ENCODE measurements around the gene FAR1. TPM values are rescaled to one million over a fixed set of nuclear protein-coding genes. Genes with fewer than 3 reads are reported as not detected.

The FAR1 gene
- total RNA-seq, 1 donor from 2014 or later = 35.1 TPM

DNA sequence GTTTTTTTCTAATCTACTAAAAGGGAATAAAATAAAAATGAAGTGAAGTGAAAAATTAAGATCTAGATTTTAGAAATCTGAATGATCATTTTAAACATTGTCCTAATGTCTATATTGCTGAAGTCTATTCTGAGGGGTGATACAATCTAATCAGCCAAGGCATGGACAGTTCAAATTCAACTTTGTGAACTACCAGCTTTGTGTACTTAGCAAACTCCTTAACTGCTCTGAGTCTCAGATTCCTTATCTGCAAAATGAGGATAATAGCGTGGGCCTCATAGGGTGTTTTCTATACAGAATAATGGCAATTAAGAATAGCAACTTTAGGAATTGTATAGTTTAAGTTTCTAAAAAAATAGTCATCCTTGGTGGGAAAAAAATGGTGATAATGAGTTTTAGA lies 31.4 kb downstream of the FAR1 start:
- intact Hi-C loops (cut with micrococcal nuclease) = no loop called here
- H3K36me3 ChIP-seq = peaks cover 40% of the 10 kb centered on the region
- H3K9me3 ChIP-seq (replicated peaks) = no peaks in the 10 kb centered on the region

GRCh38 chr11:13701506-13701905 lies 33.0 kb downstream of the FAR1 start:
- Histone ChIP-seq H3K27me3 (ENCODE audit: low read depth) (no peaks in the 10 kb centered on the region), H3K4me3 (no peak overlapping the region), H3K27ac (replicated peaks) (no peak overlapping the region), H3K36me3 (peaks cover 25% of the 10 kb centered on the region), H3K9me3 (replicated peaks) (no peaks in the 10 kb centered on the region), H3K4me1 (no peaks in the 10 kb centered on the region)
- intact Hi-C loops (cut with micrococcal nuclease) = no loop called here
- no peak for DNase-seq
- no peak for TF ChIP-seq CTCF (IDR thresholded peaks at IDR 0.05; ENCODE audit: borderline replicate concordance)

More for the DNA sequence above, 31.4 kb downstream of the FAR1 start:
- no peaks in the 10 kb centered on the region for H3K27me3 ChIP-seq (ENCODE audit: low read depth)
- H3K4me3 ChIP-seq = no peak overlapping the region
- no peaks in the 10 kb centered on the region for H3K4me1 ChIP-seq
- TF ChIP-seq CTCF (IDR thresholded peaks at IDR 0.05; ENCODE audit: borderline replicate concordance) = no peak
- H3K27ac ChIP-seq (replicated peaks) = no peak overlapping the region
- DNase-seq = no peak

DNA sequence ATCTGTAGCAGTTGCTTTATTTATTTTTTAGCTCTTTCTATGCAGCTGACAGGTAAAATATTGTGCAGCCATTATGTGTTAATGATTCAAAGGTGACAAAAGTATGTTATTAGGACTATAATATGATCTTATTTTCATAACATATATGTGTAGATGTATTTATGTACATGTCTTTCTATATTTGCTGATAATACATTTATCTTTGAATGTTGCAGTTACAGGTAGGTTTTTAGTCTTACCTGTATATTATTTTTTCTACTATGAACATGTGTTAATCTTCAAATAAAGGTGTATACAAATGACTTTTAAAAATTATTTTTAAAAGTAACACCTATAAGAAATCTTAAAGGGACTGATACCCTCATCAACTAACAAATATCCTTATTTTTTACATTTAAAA lies 33.6 kb downstream of the FAR1 start:
- Histone ChIP-seq H3K9me3 (replicated peaks) (no peaks in the 10 kb centered on the region), H3K4me3 (no peak overlapping the region), H3K36me3 (peaks cover 19% of the 10 kb centered on the region), H3K27me3 (ENCODE audit: low read depth) (no peaks in the 10 kb centered on the region), H3K4me1 (no peaks in the 10 kb centered on the region), H3K27ac (replicated peaks) (no peak overlapping the region)
- DNase-seq = no peak
- intact Hi-C loops (cut with micrococcal nuclease) = no loop called here
- TF ChIP-seq CTCF (IDR thresholded peaks at IDR 0.05; ENCODE audit: borderline replicate concordance) = no peak

GRCh38 chr11:13705710-13706109 lies 37.2 kb downstream of the FAR1 start:
- Histone ChIP-seq H3K36me3 (peaks cover 44% of the 10 kb centered on the region), H3K27me3 (ENCODE audit: low read depth) (no peaks in the 10 kb centered on the region)
- no peak for TF ChIP-seq CTCF (IDR thresholded peaks at IDR 0.05; ENCODE audit: borderline replicate concordance)

GRCh38 chr11:13713982-13714381 lies 45.5 kb downstream of the FAR1 start:
- no peak overlapping the region for H3K27ac ChIP-seq (replicated peaks)
- peaks cover 81% of the 10 kb centered on the region for H3K36me3 ChIP-seq
- no peaks in the 10 kb centered on the region for H3K9me3 ChIP-seq (replicated peaks)
- intact Hi-C loops (cut with micrococcal nuclease) = no loop called here
- no peak for DNase-seq
- peaks cover 8% of the 10 kb centered on the region for H3K4me1 ChIP-seq
- no peak for TF ChIP-seq CTCF (IDR thresholded peaks at IDR 0.05; ENCODE audit: borderline replicate concordance)
- H3K4me3 ChIP-seq = no peak overlapping the region
- H3K27me3 ChIP-seq (ENCODE audit: low read depth) = no peaks in the 10 kb centered on the region

More at GRCh38 chr11:13705710-13706109, 37.2 kb downstream of the FAR1 start:
- Histone ChIP-seq H3K4me3 (no peak overlapping the region), H3K9me3 (replicated peaks) (no peaks in the 10 kb centered on the region), H3K27ac (replicated peaks) (no peak overlapping the region), H3K4me1 (no peaks in the 10 kb centered on the region)
- DNase-seq = no peak
- intact Hi-C loops (cut with micrococcal nuclease) = no loop called here

GRCh38 chr11:13717331-13717730 lies 48.9 kb downstream of the FAR1 start:
- Histone ChIP-seq H3K4me3 (no peak overlapping the region), H3K36me3 (peaks cover 69% of the 10 kb centered on the region), H3K27ac (replicated peaks) (no peak overlapping the region), H3K27me3 (ENCODE audit: low read depth) (no peaks in the 10 kb centered on the region), H3K9me3 (replicated peaks) (no peaks in the 10 kb centered on the region), H3K4me1 (peaks cover 9% of the 10 kb centered on the region)
- no peak for TF ChIP-seq CTCF (IDR thresholded peaks at IDR 0.05; ENCODE audit: borderline replicate concordance)
- intact Hi-C loops (cut with micrococcal nuclease) = no loop called here
- no peak for DNase-seq

Measured in left ventricle myocardium inferior (tissue), 1 donor.